Left ventricle myocardium inferior (tissue), 1 donor: ENCODE data around the gene DGKD. TPM values are rescaled to one million over a fixed set of nuclear protein-coding genes. Genes with fewer than 3 reads are reported as not detected.

ENCODE experiments used
- DNase-seq: peaks from one replicate; pipeline ENCODE4 v3.0.0-alpha.2; 2020
- H3K27ac ChIP-seq: fragments of 200-600 bp; replicated peaks from 2 replicates; pipeline ENCODE4 v1.8.0; 2021
- H3K27me3 ChIP-seq: fragments of 200-600 bp; 2 replicates; pipeline ENCODE4 v1.8.0; 2021; ENCODE audit warnings: low read depth
- H3K36me3 ChIP-seq: fragments of 200-600 bp; 2 replicates; pipeline ENCODE4 v1.8.0; 2021
- H3K4me1 ChIP-seq: fragments of 200-600 bp; 2 replicates; pipeline ENCODE4 v1.8.0; 2021
- H3K4me3 ChIP-seq: fragments of 200-600 bp; 2 replicates; pipeline ENCODE4 v1.8.0; 2021; ENCODE audit warnings: mild to moderate bottlenecking, moderate library complexity
- H3K9me3 ChIP-seq: fragments of 200-600 bp; replicated peaks from 2 replicates; pipeline ENCODE4 v1.8.0; 2021
- intact Hi-C: fragments of 100-400 bp; cut with micrococcal nuclease; formaldehyde crosslinking; loops from one replicate; pipeline ENCODE4 v1.11.0; 2022
- total RNA-seq: library from RNA; stranded (reverse); fragmentation: NEBNext Ultra II Directional; extraction: Animal tissue kit (Norgen Biotek cat#: 25700); gene quantifications from one replicate; pipeline ENCODE4 v1.2.1, GENCODE V29; 2021
- TF ChIP-seq, protein P1 (sequence below): fragments of 200-600 bp; IDR thresholded peaks from 2 replicates; pipeline ENCODE4 v1.8.0; 2021; ENCODE audit warnings: antibody characterized with exemption, mild to moderate bottlenecking, borderline replicate concordance
- donor health status: DM: no; HTN: yes; CAD: no; lungs with severe emphysema.

DGKD gene
- total RNA-seq, 1 donor from 2014 or later, result 41.7 TPM

DNA sequence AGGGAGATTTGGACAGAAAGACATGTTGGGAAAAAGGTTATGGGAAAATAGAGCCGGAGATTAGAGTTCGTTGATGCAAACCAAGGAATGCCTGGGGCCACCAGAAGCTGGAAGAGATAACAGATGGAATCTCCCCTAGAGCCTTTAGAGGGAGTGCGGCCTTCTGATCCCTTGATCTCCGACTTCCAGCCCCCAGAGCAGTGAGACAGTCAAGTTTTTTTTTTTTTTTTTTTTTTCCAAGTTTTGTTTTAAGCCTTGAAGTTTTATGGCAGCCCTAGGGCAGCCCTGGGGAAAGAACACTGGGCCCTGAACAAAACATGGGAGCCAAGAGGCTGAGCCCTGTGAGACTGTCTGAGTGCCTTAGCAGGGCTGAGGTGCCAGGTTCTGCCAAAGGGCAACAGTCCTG, 6.5 kb downstream of the DGKD start:
- Histone ChIP-seq H3K9me3 (peaks cover 13% of the 10 kb centered on the region), H3K27ac (peak overlapping the region; percentile 60), H3K4me3 (no peak overlapping the region), H3K36me3 (peaks cover 11% of the 10 kb centered on the region), H3K27me3 (no peaks in the 10 kb centered on the region), H3K4me1 (peaks cover 53% of the 10 kb centered on the region)
- TF ChIP-seq, protein P1, sequence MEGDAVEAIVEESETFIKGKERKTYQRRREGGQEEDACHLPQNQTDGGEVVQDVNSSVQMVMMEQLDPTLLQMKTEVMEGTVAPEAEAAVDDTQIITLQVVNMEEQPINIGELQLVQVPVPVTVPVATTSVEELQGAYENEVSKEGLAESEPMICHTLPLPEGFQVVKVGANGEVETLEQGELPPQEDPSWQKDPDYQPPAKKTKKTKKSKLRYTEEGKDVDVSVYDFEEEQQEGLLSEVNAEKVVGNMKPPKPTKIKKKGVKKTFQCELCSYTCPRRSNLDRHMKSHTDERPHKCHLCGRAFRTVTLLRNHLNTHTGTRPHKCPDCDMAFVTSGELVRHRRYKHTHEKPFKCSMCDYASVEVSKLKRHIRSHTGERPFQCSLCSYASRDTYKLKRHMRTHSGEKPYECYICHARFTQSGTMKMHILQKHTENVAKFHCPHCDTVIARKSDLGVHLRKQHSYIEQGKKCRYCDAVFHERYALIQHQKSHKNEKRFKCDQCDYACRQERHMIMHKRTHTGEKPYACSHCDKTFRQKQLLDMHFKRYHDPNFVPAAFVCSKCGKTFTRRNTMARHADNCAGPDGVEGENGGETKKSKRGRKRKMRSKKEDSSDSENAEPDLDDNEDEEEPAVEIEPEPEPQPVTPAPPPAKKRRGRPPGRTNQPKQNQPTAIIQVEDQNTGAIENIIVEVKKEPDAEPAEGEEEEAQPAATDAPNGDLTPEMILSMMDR, result no peak
- intact Hi-C loops, result no loop called here
- no peak for DNase-seq

GRCh38 chr2:233361297-233361696, 7.0 kb downstream of the DGKD start:
- Histone ChIP-seq H3K36me3 (peaks cover 11% of the 10 kb centered on the region), H3K27ac (peak overlapping the region; percentile 60), H3K27me3 (no peaks in the 10 kb centered on the region), H3K4me1 (peaks cover 48% of the 10 kb centered on the region), H3K4me3 (no peak overlapping the region), H3K9me3 (peaks cover 13% of the 10 kb centered on the region)
- TF ChIP-seq, protein P1, result no peak
- DNase-seq, result no peak
- intact Hi-C loops, result no loop called here

DNA sequence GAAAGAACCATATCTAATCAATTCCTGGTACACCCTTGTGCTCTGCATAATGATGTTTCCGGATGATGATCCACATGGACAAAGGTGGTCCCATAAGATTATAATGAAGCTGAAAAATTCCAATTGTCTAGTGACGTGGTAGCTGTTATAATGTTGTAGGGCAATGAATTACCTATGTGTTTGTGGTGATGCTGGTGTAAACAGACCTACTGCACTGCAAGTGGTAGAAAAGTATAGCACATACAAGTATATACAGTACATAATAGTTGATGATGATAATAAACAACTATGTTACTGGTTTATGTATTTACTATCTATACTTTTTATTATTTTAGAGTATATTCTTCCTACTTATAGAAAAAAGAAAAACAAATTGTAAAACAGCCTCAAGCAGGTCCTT, 8.4 kb downstream of the DGKD start:
- TF ChIP-seq, protein P1, result no peak
- peaks cover 34% of the 10 kb centered on the region for H3K4me1 ChIP-seq
- peaks cover 11% of the 10 kb centered on the region for H3K36me3 ChIP-seq
- intact Hi-C loops, result no loop called here
- peaks cover 13% of the 10 kb centered on the region for H3K9me3 ChIP-seq
- no peak overlapping the region for H3K27ac ChIP-seq
- DNase-seq, result no peak
- H3K4me3 ChIP-seq, result no peak overlapping the region
- H3K27me3 ChIP-seq, result no peaks in the 10 kb centered on the region

- intact Hi-C loops, result no loop called here
- Histone ChIP-seq H3K4me3 (no peak overlapping the region), H3K27me3 (no peaks in the 10 kb centered on the region), H3K9me3 (peaks cover 13% of the 10 kb centered on the region), H3K36me3 (peaks cover 11% of the 10 kb centered on the region), H3K4me1 (peaks cover 26% of the 10 kb centered on the region), H3K27ac (no peak overlapping the region)
- DNase-seq, result no peak
- TF ChIP-seq, protein P1, result no peak
These were observed 9.5 kb downstream of the DGKD start for GRCh38 chr2:233363744-233364235.

DNA sequence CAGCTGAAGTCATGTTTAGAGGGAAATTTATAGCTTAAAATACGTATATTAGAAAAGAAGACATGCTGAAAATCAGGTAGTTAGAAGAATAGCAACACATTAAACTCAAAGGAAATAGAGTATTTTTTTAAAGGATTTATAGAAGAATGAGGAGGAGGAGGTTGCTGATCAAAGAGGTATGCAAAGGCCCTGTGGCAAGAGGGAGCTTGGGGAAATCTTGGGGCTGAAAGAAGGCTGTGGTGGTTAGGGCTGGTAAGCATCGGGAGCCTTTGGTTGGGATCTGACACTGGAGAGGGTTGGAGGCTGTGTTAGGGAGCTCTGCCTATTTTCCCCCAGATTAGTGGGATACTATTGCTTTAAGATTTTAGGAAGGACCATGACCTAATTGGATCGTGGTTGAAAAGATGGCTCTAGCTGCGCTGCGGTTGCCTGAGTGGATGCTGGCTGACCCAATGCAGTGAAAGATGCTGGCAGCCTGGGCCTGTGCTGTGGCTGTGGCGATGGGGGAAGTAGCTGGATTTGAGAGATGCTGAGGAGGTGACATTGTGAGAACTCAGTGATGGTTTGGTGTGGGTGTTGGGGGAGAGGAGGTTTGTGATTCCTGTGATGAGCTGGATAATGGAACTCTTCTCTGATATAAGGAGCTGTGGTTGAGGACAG, 11.7 kb downstream of the DGKD start:
- peaks cover 11% of the 10 kb centered on the region for H3K36me3 ChIP-seq
- no peak for DNase-seq
- intact Hi-C loops, result no loop called here
- peaks cover 13% of the 10 kb centered on the region for H3K9me3 ChIP-seq
- H3K27me3 ChIP-seq, result no peaks in the 10 kb centered on the region
- peaks cover 9% of the 10 kb centered on the region for H3K4me1 ChIP-seq
- H3K4me3 ChIP-seq, result no peak overlapping the region
- TF ChIP-seq, protein P1, result no peak
- no peak overlapping the region for H3K27ac ChIP-seq
